ENCODE data around the gene CCNB2. TPM values are rescaled to one million over a fixed set of nuclear protein-coding genes. Genes with fewer than 3 reads are reported as not detected.
A peak's percentile ranks its signal among the peaks of the same experiment; 100 is the strongest.
"Not testable (repeated sequence)": the region's sequence is repeated elsewhere in the genome, so short reads cannot be mapped to it uniquely, and the experiment has no call there.

The CCNB2 gene
- total RNA-seq, 2 donors from 2014 or later, result 77.5 to 87.2 TPM

DNA sequence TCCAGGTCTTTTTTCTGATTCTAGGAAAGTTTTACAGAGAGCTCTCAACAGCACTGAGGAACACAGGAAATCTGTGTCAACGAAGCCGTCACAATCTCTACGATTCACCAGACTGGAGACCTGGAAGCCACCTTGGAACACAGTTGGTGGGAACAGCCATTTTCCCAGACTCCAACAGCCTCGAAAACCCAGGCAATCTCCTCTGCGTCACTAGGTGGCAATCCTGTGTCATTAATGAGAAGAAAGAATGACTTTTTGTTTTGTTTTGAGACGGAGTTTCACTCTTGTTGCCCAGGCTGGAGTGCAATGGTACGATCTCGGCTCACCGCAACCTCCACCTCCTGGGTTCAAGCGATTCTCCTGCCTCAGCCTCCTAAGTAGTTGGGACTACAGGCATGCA lies 39.6 kb downstream of the CCNB2 start:
- H3K27me3 ChIP-seq (ENCODE audit: control insufficient read depth, insufficient read depth, low read length, poor library complexity, severe bottlenecking); H3K9me3 Mint-ChIP-seq; H3K27me3 Mint-ChIP-seq (ENCODE audit: insufficient read depth); H3K4me3 Mint-ChIP-seq; H3K9me3 ChIP-seq (ENCODE audit: control insufficient read depth, low read length); H3K9ac ChIP-seq (ENCODE audit: extremely low read depth, low read length, poor library complexity, severe bottlenecking); H3K27ac ChIP-seq (ENCODE audit: low read depth, low read length); H3K4me1 ChIP-seq (ENCODE audit: control insufficient read depth, insufficient read depth, low read length); H3K4me3 ChIP-seq (ENCODE audit: low read length): not testable (repeated sequence)
- peaks cover 11% of the 10 kb centered on the region for H3K36me3 ChIP-seq (ENCODE audit: control insufficient read depth, insufficient read depth, low read length)
- Mint-ChIP-seq H3K36me3 (ENCODE audit: low read depth) (peaks cover 31% of the 10 kb centered on the region), H3K4me1 (peaks cover 11% of the 10 kb centered on the region), H3K27ac (peak overlapping the region; percentile 48)
- TF ChIP-seq, protein P1, sequence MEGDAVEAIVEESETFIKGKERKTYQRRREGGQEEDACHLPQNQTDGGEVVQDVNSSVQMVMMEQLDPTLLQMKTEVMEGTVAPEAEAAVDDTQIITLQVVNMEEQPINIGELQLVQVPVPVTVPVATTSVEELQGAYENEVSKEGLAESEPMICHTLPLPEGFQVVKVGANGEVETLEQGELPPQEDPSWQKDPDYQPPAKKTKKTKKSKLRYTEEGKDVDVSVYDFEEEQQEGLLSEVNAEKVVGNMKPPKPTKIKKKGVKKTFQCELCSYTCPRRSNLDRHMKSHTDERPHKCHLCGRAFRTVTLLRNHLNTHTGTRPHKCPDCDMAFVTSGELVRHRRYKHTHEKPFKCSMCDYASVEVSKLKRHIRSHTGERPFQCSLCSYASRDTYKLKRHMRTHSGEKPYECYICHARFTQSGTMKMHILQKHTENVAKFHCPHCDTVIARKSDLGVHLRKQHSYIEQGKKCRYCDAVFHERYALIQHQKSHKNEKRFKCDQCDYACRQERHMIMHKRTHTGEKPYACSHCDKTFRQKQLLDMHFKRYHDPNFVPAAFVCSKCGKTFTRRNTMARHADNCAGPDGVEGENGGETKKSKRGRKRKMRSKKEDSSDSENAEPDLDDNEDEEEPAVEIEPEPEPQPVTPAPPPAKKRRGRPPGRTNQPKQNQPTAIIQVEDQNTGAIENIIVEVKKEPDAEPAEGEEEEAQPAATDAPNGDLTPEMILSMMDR (conservative IDR thresholded peaks at IDR 0.05), result peak; percentile 62
- DNase-seq, result peak; percentile 64
- WGBS, 2 experiments (ENCODE audit: insufficient coverage in 1 of 2, insufficient read length in 1 of 2), result 87 to 93% methylated on average over 5 to 6 of the region's 10 CpGs

DNA sequence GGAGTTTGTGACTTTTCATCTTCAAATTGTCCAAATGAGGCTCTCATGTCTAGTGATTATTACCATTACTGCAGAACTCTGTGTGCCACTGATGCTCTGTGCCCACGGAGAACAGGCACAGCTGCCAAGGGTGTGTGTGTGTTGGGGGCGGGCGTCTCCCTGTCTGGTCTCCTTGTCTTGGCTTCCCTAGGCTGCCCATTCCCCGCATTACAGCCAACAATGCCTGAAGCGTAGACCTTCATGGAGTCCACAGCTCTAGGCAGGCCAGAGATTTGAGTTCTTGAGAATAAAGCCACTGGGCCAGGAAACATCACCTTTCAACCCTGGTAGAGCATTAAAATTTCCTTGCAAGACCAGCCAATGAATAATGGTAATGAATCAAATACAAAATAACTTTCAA lies 42.7 kb downstream of the CCNB2 start:
- H3K9me3 ChIP-seq (ENCODE audit: control insufficient read depth, low read length), result no peaks in the 10 kb centered on the region
- Mint-ChIP-seq H3K27ac (no peak overlapping the region), H3K4me1 (peaks cover 17% of the 10 kb centered on the region), H3K9me3 (no peaks in the 10 kb centered on the region), H3K27me3 (ENCODE audit: insufficient read depth) (no peaks in the 10 kb centered on the region), H3K36me3 (ENCODE audit: low read depth) (peaks cover 39% of the 10 kb centered on the region), H3K4me3 (no peak overlapping the region)
- TF ChIP-seq, protein P1 (conservative IDR thresholded peaks at IDR 0.05), result no peak
- H3K27ac ChIP-seq (ENCODE audit: low read depth, low read length), result no peak overlapping the region
- no peak for DNase-seq
- H3K4me3 ChIP-seq (ENCODE audit: low read length), result no peak overlapping the region
- H3K9ac ChIP-seq (ENCODE audit: extremely low read depth, low read length, poor library complexity, severe bottlenecking), result no peak overlapping the region
- WGBS, 2 experiments (ENCODE audit: insufficient coverage in 1 of 2, insufficient read length in 1 of 2), result 92 to 100% methylated on average over 1 to 5 of the region's 5 CpGs
- no peaks in the 10 kb centered on the region for H3K27me3 ChIP-seq (ENCODE audit: control insufficient read depth, insufficient read depth, low read length, poor library complexity, severe bottlenecking)
- peaks cover 3% of the 10 kb centered on the region for H3K4me1 ChIP-seq (ENCODE audit: control insufficient read depth, insufficient read depth, low read length)
- peaks cover 4% of the 10 kb centered on the region for H3K36me3 ChIP-seq (ENCODE audit: control insufficient read depth, insufficient read depth, low read length)

DNA sequence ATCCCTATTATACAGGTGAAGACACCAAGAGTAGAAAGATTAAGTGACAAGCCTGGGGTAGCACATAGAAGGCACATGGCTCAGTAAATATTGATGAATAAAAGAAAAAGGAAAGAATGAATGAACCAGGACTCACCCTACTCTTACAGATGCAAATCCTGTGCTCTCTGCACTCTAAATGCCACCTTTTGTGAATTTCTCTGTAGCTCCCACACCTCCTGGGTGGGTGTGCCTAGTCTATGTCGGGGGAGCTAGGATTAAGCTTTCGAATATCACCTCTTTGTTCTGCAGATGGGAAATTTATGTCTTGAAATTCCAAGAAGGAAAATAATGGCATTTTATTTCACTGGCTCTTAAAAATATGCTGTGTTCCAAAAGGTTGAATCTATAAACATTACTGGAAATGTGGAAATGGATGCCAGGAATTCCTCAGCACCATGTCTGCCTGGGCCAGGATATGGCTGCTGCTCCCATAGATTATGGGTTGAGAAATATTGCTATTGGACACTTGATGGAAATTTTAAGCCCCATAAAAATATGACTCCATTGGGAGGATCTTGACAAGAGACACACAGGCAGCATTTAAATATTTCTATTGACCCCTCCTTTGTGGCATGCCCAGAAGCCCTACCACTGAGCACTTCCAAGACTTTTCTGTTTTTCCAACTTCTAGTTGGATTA lies 43.3 kb downstream of the CCNB2 start:
- Mint-ChIP-seq H3K4me1 (peaks cover 17% of the 10 kb centered on the region), H3K4me3 (no peak overlapping the region), H3K27ac (peak overlapping the region; percentile 64), H3K27me3 (ENCODE audit: insufficient read depth) (no peaks in the 10 kb centered on the region), H3K36me3 (ENCODE audit: low read depth) (peaks cover 45% of the 10 kb centered on the region), H3K9me3 (no peaks in the 10 kb centered on the region)
- whole genome bisulfite sequencing, 2 experiments (ENCODE audit: insufficient coverage in 1 of 2, insufficient read length in 1 of 2), result 98% methylated on average over 2 of the region's 2 CpGs; no CpG with 5 or more reads in 1 of the 2 experiments
- no peak overlapping the region for H3K27ac ChIP-seq (ENCODE audit: low read depth, low read length)
- H3K4me3 ChIP-seq (ENCODE audit: low read length), result no peak overlapping the region
- peaks cover 11% of the 10 kb centered on the region for H3K36me3 ChIP-seq (ENCODE audit: control insufficient read depth, insufficient read depth, low read length)
- no peaks in the 10 kb centered on the region for H3K9me3 ChIP-seq (ENCODE audit: control insufficient read depth, low read length)
- no peak for DNase-seq
- H3K4me1 ChIP-seq (ENCODE audit: control insufficient read depth, insufficient read depth, low read length), result peaks cover 3% of the 10 kb centered on the region
- TF ChIP-seq, protein P1 (conservative IDR thresholded peaks at IDR 0.05), result no peak
- H3K9ac ChIP-seq (ENCODE audit: extremely low read depth, low read length, poor library complexity, severe bottlenecking), result no peak overlapping the region
- H3K27me3 ChIP-seq (ENCODE audit: control insufficient read depth, insufficient read depth, low read length, poor library complexity, severe bottlenecking), result no peaks in the 10 kb centered on the region

Data from endodermal cell (in vitro differentiated cells).